NB4 (cell line): ENCODE data around the gene XYLT1.

Experiments used
- MYC ChIP-seq: IDR thresholded peaks from 2 replicates; pipeline ENCODE4 v1.6.1; 2011; ENCODE audit warnings: low read depth, low read length
- POLR2A ChIP-seq: IDR thresholded peaks from 2 replicates; pipeline ENCODE4 v1.6.1; 2011; ENCODE audit warnings: mild to moderate bottlenecking; ENCODE audit not compliant: insufficient read length; ENCODE audit errors: extremely low read depth
- TF ChIP-seq, protein P1 (sequence below): IDR thresholded peaks from one replicate; pipeline ENCODE4 v1.5.1; 2012; ENCODE audit warnings: low read depth, low read length

GRCh38 chr16:17104654-17105053 lies 366.1 kb downstream of the XYLT1 start:
- TF ChIP-seq, protein P1, sequence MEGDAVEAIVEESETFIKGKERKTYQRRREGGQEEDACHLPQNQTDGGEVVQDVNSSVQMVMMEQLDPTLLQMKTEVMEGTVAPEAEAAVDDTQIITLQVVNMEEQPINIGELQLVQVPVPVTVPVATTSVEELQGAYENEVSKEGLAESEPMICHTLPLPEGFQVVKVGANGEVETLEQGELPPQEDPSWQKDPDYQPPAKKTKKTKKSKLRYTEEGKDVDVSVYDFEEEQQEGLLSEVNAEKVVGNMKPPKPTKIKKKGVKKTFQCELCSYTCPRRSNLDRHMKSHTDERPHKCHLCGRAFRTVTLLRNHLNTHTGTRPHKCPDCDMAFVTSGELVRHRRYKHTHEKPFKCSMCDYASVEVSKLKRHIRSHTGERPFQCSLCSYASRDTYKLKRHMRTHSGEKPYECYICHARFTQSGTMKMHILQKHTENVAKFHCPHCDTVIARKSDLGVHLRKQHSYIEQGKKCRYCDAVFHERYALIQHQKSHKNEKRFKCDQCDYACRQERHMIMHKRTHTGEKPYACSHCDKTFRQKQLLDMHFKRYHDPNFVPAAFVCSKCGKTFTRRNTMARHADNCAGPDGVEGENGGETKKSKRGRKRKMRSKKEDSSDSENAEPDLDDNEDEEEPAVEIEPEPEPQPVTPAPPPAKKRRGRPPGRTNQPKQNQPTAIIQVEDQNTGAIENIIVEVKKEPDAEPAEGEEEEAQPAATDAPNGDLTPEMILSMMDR = no peak
- TF ChIP-seq MYC (no peak), POLR2A (no peak)
